SW480 (cell line): ENCODE results near the gene PUS7L.
A peak's percentile ranks its signal among the peaks of the same experiment; 100 is the strongest.
"Not testable (repeated sequence)": the region's sequence is repeated elsewhere in the genome, so short reads cannot be mapped to it uniquely, and the experiment has no call there.

Source experiments
- DNase-seq: peaks from one replicate; pipeline ENCODE4 v3.0.0-alpha.2; 2016; ENCODE audit warnings: low spot score

PUS7L gene

GRCh38 chr12:43750814-43751213 is 7.8 kb downstream of the PUS7L start:
- no peak for DNase-seq

GRCh38 chr12:43749016-43749415 is 9.6 kb downstream of the PUS7L start:
- no peak for DNase-seq

- DNase-seq, result no peak
Measured at GRCh38 chr12:43744826-43745225, 13.8 kb downstream of the PUS7L start.

- no peak for DNase-seq
Measured at GRCh38 chr12:43742106-43742505, 16.5 kb downstream of the PUS7L start.

GRCh38 chr12:43740511-43741100 is 18.0 kb downstream of the PUS7L start:
- no peak for DNase-seq

- no peak for DNase-seq
Measured at GRCh38 chr12:43737646-43738045, 20.9 kb downstream of the PUS7L start.

- DNase-seq, result no peak
Measured at GRCh38 chr12:43736927-43737440, 21.6 kb downstream of the PUS7L start.

GRCh38 chr12:43733687-43734086 is 24.9 kb downstream of the PUS7L start:
- no peak for DNase-seq

GRCh38 chr12:43730283-43730682 is 28.3 kb downstream of the PUS7L start:
- no peak for DNase-seq

GRCh38 chr12:43728698-43729097 is 29.9 kb downstream of the PUS7L start:
- no peak for DNase-seq

GRCh38 chr12:43728117-43728516 is 30.5 kb downstream of the PUS7L start:
- no peak for DNase-seq

GRCh38 chr12:43723134-43723533 is 35.5 kb downstream of the PUS7L start:
- DNase-seq, result no peak

- no peak for DNase-seq
Measured at GRCh38 chr12:43722621-43723020, 36.0 kb downstream of the PUS7L start.

GRCh38 chr12:43711348-43711747 is 47.2 kb downstream of the PUS7L start:
- no peak for DNase-seq

- DNase-seq, result not testable (repeated sequence)
Measured at GRCh38 chr12:43703772-43704171, 54.8 kb downstream of the PUS7L start.

- not testable (repeated sequence) for DNase-seq
Measured at GRCh38 chr12:43701194-43701593, 57.4 kb downstream of the PUS7L start.

- DNase-seq, result no peak
Measured at GRCh38 chr12:43696154-43696553, 62.4 kb downstream of the PUS7L start.

GRCh38 chr12:43694879-43695278 is 63.7 kb downstream of the PUS7L start:
- no peak for DNase-seq

GRCh38 chr12:43692064-43692463 is 66.5 kb downstream of the PUS7L start:
- DNase-seq, result no peak

- DNase-seq, result not testable (repeated sequence)
Measured at GRCh38 chr12:43685491-43685890, 73.1 kb downstream of the PUS7L start.

GRCh38 chr12:43676183-43676813 is 82.3 kb downstream of the PUS7L start:
- peak; percentile 24 for DNase-seq

- no peak for DNase-seq
Measured at GRCh38 chr12:43675048-43675904, 83.3 kb downstream of the PUS7L start.

GRCh38 chr12:43669373-43669772 is 89.2 kb downstream of the PUS7L start:
- no peak for DNase-seq
